HG03558 (cell line): ENCODE measurements around the gene DVL1.

Experiments used
- ATAC-seq: cut with Tn5 transposase; IDR thresholded peaks from one replicate; pipeline ENCODE4 v1.9.1; 2021; ENCODE audit warnings: moderate number of reproducible peaks; ENCODE audit not compliant: unreplicated experiment; ENCODE audit errors: extremely low read depth

Gene DVL1

DNA sequence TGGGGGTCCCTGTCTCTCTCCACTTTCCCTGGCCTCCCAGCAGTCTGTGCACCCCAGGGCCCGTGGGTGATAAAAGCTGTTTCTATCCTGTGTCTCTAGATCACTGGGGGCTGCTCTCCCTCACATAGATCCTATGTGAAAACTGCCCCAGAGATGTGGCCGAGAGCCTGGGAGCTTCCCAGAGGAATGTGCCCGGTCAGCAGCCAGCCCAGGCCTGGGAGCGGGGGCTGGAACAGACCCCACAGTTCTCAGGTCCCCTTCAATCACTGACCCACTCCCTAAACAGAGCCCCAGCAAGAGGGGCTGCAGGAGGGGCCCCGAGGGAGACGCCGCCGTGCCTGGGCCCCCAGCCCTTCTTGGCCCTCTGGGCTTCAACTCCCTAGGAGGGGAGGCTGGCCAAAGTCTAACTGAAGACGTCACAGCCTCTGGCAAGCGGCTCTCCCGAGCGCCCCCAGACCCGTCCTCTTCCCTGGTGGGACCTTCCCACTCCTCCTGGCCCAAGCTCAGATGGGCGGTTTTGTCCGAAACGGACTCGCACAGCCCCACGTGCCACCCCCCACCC is 8.7 kb upstream of the DVL1 start:
- no peak for ATAC-seq

- no peak for ATAC-seq
Measured at GRCh38 chr1:1356796-1357401, 7.7 kb upstream of the DVL1 start.

- ATAC-seq: no peak
Measured at GRCh38 chr1:1356166-1356795, 7.1 kb upstream of the DVL1 start.

GRCh38 chr1:1355416-1355815 is 6.2 kb upstream of the DVL1 start:
- no peak for ATAC-seq

DNA sequence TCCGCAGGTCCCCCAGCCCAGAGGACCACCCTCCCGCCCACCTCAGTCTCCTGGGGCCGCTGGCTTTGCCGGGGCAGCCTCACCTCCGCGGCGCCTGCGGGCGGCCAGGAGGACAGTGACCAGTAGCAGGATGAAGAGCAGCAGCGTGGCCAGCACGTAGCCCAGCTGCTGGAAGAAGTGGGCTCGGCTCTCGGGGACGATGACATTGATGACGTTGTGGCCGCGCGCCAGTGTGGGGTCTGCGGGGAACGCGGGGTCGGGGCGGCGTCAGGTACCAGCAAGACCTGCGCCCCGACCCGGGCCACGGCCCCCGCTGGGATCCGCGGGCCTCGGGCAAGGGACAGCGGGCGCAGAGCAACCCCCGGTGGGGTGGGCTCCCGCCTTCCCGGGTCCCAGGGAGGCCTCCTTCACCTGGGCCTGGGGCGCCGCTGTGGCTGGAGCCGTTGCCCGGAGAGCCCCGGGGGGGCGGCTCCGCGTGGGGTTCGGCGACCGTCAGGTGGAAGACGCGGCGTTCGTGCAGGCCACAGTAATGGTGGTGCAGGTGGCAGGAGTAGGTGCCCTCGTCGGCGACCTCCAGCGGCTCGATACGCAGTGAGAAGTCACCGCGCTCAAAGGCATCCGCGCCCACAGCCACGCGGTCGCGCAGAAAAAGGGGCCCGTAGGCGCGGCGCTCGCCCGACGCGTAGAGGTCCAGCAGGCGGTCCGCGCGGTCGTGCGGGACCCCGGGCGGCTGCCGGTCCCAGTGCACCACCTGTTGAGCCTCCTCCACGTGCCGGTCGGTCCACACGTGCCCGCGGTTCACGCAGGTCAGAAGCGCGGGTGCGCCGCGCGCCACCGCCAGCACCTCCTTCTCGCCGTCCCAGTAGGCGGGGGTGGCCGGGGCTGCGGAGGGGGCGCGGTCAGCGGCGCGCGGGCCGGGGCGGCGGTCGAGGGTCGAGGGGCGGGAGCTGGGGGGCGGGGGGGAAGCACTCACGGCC is 5.3 kb upstream of the DVL1 start:
- no peak for ATAC-seq

DNA sequence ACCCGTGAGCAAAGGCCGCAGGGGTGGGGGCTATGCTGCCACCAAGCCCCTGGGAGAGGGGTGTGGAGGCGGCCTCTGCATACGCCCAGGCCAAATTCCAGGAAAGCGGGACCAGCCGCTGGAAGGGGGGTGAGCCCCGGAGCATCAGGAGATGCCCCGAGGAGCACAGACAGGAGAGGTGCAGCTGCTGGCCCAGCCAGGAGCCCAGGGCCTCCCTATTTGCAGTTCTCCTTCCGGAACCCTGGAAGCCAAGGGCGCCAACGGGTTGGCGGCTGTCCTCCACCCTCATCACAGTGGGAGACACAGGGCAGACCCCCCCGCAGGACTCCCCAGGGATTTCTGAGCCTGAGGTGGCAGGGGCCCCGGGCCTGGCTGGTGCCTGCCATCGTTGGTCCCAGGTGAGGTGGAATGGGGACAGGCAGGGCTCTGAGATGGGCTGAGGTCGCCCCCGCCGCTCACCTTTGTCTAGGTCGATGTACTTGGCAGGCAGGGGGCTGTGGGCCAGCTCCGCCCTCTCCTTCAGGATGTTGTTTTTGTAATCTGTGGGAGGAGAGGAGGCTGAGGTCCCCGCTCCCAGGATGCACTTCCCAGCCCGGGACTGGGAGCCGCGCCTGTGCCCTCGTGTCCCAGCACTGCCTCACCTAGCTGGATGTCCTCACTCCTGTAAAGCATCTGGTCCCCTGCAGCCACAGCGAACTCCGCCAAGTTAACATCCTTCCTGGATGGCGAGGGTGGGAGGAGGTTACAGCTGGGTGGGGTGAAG is 4.4 kb upstream of the DVL1 start:
- no peak for ATAC-seq

DNA sequence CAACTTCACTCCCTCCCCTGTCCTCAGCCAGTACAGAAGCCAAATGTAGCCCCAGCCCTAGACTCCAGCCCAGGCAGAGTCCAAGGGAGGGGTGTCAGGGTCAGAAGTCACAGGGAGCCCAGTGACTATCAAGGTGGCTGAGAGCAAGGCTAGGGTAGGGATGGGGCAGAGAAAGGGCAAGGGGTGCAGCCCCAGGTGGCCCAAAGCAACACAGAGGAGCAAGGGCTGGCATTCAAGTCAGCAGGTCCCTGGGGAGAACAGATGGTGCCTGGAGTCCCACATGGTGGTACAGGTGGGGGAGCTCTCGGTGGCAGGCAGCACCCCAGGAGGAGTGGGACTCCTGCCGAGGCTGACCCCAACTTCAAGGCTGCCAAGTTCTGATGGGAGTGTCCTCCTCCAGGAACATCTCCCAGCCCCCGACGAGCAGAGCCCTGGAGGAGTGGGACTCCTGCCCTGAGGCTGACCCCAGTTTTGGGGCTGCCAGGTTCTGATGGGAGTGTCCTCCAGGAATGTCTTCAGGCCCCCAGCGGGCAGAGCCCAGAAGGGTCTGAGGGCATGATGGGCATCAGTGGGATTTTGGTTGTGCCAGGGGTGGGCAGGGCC is 3.7 kb upstream of the DVL1 start:
- no peak for ATAC-seq

DNA sequence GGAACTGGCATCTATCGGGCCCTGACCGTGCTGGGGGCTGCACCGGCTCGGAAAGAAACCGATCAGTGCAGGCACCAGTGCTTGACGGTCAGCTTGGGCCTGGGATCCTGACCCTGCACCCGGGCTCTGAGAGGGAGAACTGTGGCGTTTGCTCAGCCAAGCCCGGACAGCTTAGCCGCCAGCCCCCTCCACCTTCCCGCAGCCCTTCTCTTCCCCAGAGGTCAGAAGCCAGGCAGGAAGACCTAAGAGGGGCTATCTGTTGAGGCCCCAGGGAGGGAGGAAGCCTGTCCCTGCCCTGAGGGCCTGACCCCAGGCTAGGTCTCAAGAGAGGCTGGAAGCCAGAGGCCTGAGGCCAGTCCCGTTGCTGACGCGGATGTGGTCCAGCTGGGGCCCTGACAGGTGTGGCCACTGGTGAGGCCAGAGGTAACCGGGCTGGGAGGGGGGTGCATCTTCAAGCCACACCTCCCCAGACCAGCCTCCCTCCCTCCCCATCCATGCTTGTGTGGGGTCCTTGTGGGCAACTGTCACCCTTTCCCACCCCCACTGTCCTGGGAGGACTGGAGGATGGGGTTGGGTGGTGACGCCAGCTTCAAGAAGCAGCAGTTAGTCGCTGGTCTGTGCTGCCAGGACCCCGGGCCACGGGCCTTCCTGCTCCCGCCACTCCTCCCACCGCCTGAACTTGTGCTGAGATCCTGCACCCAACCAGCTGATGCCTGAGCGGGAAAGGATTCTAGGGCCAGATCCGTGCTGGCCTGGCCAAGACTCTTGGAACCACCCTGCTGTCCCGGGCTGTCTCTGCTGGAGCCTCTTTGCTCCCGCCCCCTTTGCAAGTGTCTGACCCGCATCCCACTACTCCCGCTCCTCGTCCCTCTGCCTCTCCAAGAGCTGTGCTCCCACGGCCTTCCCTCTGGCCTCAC is 2.6 kb upstream of the DVL1 start:
- no peak for ATAC-seq

DNA sequence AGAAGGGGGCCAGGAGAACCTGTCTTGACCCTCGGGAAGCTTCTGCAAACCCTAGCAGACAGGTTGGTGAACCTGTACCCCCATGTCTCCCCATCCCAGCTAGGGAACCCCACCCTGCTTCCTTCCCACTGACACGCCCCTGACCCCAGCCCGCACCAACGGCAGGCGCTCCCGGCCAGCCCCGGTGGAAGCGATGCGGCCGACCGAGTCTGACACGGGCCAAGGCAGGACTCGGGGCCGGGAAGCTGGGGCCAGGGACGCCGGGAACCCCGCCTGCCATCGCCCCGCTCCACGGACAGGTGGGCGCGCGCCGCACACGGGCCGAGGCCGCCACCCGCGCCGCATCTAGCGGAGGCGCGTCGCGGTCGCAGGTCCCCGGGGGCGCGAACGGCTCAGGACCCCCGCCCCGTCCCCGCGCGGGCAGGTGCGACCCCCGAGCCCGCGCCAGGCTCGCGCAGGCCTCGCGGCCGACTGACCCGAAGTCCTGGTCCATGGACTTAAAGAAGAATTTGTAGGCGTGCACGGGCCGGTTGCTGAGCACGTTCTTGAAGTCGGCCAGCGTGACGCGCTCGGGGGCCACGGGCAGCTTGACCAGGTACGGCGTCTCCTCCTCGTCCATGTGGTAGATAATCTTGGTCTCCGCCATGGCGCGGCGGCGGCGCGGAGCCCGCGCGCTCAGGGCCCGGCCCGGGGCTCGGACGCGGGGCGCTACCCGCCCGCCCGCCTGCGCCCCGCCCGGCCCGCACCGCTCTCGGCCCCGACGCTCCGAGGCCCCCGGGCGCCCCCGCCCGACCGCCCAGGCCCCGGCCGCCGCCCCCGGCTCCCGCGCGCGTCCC is 580 bp downstream of the DVL1 start:
- ATAC-seq: no peak

DNA sequence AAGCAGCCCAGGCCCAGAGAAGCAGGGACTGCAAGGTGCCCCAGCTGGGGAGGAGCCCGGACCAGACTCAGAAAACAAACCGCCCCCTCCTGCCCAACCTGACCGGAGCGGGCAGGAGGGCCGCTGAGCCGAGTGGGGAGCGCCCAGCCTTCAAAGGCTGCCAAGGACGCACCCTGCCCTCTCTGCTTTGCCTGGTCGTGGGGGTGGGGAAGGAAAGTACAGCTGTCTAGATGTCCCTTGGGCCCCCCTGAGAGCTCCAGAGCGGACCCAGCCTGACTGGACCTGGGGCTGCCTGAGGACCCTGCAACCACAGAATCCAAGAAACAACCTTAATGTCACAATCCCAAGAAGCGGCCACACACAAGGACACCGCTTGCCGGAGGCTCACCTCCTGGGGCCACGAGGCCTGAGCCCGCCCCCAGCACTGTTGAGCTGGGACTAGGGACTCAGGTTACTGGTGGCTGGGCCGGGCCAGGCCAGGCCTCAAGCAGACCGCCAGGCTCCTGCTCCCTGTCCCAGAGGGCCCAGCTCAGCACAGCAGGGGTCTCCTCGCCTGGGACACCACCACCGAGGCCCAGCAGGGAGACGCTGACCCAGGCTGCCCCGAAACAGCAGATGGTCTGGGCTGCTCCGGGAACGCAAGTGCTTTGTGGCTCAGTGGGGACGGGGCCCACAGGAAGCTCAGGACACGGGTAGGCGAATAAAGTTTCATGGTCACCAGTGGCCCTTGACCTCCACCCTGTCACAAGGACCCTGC is 1.4 kb downstream of the DVL1 start:
- no peak for ATAC-seq

DNA sequence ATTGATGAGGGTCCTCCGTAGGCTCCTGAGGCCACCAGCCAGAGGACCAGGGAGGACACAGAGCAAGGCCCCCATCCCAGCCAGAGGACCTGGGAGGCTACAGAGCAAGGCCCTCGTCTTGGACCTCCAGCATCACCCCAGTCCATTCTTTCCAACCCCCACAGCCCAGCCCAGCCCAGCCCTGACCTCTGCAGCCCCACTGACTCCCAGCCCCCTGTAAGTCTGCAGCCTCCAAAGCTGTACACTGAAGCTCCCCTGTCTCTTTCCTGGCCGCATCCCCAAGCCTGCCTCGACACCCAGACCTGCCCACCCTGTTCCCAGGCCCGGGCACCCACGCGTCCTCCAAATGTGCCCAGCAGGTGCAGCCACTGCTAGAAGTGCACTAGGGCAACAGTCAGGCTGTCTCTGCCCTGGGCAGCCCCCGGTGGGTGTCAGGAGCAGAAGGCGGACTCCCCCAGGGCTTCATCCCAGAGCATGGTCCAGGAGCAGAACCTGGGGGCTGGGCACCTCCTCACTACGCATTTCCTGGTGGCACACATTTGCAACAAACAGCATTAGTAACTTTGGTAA is 2.1 kb downstream of the DVL1 start:
- no peak for ATAC-seq

DNA sequence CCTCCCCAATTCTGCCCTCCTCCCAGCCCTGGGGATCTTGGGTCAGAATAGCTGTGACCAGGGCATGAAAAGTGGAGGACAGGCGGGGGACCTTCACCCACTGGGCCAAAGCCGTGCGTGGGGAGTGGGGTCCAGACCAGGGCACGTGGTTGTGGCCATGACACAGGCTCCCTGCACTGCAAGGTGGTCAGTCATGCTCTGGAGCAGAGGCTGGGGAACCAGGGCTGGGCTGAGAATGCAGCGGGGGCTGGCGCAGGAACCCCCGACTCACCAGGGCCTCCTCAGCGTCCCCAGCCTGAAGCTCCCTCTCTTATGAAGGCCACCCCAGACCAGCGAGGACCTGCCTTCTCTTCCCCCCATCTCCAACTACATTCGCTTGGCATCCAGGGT is 2.7 kb downstream of the DVL1 start:
- no peak for ATAC-seq

DNA sequence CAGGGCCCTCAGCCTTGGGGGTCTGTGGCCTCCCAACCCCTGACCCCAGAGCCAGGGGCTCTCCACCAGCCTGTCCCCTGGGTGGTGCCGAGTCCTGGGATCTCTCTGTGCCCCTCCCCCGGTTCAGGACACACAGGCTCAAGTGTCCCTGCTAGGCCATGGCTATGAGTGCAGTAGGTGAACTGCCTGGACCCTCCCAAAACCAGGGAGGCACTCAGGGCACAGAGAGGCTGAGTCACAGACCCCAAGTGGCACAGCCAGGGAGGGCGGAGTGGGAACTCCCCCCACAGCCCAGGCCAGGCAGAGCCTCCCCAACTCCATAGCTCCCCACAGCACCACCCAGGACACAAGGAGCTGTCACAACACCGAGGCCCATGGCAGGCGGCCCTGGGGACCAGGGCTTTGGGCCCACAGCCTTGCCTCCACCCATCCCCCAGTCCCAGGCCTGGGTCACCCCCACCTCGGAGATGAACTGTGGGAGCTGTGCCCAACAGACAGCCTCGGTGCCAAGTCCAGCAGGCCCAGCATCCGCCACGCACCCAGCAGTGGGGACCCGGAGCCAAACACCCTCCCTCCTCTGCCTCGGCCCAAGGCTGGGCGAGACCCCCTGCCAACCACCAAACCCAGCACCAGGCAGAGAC is 3.2 kb downstream of the DVL1 start:
- no peak for ATAC-seq

DNA sequence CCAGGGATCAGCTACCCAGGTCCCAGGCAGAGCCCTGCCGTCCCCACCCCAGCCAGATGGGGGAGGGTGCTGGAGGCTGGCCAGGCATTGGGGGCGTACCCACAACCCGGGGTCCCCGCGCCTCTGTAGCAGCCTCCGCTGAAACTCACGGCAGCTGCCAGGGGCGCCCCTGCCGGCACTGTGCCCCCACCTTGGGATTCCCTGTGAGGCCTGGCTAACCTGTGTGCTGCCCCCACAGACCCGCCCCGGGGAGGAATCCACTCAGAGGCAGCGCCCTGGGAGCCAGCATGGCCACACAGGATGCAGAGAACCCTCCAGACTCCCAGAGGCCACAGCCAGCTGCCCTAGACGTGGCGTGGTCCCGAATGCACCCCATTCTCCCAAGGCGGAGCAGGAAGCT is 3.8 kb downstream of the DVL1 start:
- no peak for ATAC-seq

GRCh38 chr1:1344655-1345361 is 4.4 kb downstream of the DVL1 start:
- no peak for ATAC-seq
